ENCODE results near the gene VSTM2L.
"Not testable (repeated sequence)": the region's sequence is repeated elsewhere in the genome, so short reads cannot be mapped to it uniquely, and the experiment has no call there.

VSTM2L gene

DNA sequence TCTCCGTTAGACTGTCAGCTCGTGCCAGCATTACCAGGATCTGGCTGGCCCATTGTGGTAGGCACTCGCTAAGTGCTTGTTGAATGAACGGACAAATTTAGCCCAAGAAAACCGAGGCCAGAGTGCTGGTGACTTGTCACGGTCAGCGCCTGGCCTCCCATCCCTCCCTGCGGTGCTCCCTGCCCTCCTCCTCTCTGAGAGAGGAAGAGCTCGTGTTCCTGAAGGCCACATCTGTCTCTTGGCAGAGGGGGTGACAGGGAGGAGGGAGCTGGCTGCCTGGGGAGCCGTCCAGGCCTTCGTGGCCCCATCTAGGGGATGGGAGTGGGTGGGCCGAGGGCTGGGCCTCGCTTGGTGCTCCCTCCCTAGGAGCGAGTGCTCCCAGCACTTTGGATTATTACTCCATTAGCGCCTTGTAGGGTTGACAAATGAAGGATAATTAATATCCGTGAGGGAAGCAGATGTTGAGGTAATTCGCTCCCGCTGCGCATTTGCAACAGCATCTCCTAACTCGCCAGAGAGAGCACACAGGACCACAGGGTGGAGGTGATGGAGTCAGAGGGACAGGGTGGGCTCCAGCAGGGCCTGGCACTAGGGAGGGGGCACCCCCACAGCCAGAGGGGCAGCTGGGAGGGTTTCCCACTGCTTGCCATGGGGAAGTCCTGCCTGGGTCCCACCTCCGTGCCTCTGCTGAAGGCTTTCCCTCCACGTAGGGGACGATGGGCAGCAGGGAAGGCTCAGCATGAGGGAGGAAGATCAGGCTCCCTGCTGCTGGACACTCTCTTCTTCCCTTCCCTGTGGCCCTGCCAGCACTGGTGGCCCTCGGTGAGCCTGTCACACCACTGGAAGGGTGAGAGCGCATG lies 37.0 kb downstream of the VSTM2L start:
- no peak for FAIRE-seq

DNA sequence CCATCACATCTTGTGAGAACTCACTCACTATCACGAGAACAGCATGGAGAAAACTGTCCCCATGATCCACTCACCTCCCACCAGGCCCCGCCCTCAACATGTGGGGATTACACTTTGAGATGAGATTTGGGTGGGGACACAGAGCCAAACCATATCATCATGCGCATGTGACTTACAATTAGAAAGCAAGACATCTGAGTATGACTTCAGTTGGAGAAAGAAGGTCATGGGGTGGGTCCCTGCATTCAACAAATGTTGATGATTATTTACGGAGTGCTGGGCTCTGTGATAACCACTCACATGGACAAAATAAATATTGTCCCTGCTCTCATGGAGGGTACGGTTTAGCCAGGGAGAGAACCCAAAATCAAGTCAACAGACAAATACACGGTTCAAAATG lies 37.9 kb downstream of the VSTM2L start:
- no peak for FAIRE-seq

DNA sequence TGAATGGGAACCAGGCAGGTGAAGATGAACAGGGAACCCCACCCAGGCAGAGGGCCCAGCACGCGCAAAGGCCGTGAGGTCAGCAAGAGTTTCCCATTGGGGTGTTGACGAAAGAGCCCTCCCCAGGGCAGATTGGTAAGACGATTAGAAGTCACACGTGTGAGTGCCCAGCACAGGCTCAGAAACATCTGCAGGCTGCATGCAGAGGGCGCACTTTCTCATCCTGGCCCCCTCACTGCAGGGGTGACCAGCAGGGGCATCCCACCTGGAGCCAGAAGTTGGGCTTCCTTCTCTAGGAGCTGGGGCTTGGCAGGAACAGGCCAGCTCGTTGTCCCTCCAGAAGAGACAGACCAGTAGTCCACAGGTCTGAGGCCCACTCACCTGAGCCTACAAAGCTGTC lies 38.4 kb downstream of the VSTM2L start:
- FAIRE-seq, result no peak

DNA sequence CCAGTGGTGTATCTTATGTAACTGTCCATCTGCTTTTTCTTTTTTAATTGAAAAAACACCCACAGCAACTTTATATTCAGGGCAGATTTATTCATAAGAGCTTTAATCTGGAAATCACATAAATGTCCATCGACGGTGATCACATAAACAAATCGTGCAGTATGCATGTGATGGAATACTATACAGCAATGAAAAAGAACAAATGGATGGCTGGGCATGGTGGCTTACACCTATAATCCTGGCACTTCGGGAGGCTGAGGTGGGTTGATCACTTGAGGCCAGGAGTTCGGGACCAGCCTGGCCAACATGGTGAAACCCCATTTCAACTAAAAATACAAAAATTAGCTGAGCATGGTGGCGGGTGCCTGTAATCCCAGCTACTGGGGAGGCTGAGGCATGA lies 39.1 kb downstream of the VSTM2L start:
- no peak for FAIRE-seq

DNA sequence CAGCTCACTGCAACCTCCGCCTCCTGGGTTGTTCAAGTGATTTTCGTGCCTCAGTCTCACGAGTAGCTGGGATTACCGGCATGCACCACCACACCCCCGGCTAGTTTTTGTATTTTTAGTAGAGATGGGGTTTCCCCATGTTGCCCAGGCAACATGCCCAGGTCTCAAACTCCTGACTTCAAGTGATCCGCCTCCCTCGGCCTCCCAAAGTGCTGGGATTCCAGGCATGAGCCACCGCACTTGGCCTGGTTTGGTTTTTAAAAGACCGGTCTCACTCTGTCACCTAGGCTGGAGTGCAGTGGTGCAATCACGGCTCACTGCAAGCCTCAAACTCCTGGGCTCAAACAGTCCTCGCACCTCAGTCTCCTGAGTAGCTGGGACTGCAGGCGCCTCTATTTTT lies 40.1 kb downstream of the VSTM2L start:
- FAIRE-seq, result no peak

DNA sequence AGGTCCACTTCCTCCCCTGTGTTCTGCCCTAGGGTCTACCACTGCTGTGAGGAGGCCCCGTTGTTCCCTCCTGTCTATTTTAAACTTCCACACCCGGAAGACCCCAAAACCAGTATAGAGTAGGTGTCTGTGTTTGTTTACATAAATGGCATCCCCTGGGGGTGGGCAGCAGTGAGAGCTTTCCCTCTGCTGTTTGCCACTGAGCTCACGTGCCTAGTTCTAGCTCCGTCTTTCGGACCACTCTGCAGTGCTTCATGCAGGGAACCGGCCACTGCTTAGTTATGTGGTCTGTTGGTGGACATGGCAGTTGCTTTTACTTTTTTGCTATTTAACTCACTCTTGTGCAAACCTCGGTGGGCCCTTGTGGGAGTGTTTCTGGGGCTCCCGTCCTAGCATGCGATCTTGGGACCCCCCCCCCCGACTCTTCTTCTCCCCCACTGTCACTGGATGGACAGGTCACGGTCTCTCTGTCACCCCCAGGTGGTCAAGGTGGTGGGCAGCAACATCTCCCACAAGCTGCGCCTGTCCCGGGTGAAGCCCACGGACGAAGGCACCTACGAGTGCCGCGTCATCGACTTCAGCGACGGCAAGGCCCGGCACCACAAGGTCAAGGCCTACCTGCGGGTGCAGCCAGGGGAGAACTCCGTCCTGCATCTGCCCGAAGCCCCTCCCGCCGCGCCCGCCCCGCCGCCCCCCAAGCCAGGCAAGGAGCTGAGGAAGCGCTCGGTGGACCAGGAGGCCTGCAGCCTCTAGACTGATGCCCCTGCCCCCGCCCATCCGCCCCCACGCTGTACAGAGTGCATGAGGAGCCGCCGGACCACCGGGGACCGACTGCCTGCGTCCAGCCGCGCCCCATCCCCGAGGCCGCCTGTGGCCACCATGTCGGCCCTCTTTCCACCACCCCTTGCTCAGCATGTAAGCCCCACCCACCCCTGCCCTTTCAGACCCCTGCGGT lies 40.9 kb downstream of the VSTM2L start:
- no peak for FAIRE-seq

DNA sequence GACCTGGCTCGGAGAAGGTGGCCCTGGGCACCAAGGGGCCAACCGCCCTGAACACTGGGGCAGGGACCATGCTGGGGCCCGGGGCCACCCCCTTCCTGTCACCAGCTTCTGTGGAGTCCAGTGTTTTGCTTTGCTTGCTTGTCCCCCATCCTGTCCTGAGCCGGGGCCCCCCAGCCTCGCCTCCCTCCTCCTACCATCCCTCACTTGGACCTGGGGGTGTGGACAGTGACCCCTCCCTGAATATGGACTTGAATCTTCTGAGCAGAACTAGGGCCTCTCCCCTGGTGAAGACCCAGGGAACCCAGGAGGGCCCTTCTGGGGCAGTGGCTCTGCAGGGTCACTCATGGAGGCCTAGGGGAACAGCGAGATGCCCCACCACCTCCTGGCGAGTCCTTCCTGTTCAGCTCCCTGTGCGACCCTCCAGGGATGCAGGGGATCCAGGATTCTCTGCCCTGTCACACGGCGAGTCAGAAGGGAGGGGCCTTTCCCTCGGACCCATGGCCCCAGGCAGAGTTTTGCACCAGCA lies 41.6 kb downstream of the VSTM2L start:
- no peak for FAIRE-seq

DNA sequence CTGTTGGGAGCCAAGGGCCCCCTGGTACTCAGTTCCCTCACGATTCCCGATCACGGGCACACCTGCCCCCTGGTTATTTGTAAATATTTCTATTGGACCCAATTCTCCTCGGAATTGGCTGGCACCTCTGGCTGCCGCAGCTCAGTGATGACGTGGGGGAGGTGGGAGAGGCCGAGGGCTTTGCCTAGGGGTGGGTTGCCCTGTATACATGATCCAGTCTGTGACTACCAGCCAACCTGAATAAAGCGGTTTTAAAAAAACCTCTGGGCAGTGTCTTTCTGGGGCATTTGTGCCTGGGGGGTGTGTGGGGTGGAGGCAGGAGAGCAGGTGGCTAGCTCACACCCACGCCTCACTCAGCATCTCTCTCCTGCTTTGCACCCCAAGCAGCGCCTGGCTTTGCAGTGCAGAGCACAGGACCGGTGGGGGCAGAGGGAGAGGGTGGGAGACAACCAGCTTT lies 42.2 kb downstream of the VSTM2L start:
- FAIRE-seq, result no peak

DNA sequence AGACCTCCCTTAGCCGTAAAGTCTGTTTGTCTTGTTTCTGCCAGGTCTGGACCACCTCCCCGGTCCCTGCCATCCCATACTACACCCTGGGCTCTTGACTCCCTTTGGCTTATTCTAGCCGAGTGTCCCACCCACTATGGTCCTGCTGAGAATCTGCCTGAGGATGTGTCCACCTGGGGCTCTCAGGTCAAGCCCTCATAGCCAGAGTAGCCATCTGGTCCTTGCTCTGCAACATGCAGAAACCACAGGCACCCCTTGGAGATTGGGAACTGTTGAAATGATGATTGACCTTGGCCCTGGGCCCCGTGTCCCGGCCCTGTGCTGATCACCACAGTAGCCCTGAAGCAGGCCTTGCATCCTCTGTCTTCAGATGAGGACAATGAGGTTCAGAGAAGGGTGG lies 44.0 kb downstream of the VSTM2L start:
- no peak for FAIRE-seq

DNA sequence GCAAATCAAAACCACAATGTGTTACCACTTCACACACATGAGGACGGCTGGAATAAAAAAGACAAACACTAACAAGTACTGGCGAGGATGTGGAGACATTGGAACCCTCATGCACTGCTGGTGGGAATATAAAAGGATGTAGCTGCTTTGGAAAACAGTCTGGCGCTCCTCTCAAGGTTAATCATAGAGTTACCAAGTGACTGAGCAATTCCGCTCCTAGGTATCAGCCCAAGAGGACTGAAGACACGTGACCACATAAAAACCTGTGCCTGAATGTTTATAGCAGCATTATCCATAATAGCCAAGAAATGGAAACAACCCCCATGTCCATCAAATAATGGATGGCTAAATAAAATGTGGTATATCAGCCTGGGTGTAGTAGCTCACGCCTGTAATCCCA lies 45.0 kb downstream of the VSTM2L start:
- FAIRE-seq, result no peak

DNA sequence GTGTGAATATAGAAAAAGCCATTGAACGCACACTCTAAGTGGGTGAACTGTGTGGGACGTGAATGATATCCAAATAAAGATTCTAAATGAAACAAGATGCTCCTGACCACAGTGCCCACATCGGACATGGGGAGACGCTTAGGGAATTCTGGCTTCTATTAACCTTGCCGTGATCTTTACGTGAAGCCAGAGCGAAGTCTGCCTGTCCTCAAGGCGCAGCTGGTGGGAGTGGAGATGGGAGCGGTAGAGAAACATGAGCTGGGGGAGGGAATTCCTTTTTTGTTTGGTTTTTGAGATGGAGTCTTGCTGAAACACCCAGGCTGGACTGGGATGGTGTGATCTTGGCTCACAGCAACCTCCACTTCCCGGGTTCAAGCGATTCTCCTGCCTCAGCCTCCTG lies 46.0 kb downstream of the VSTM2L start:
- FAIRE-seq, result no peak

DNA sequence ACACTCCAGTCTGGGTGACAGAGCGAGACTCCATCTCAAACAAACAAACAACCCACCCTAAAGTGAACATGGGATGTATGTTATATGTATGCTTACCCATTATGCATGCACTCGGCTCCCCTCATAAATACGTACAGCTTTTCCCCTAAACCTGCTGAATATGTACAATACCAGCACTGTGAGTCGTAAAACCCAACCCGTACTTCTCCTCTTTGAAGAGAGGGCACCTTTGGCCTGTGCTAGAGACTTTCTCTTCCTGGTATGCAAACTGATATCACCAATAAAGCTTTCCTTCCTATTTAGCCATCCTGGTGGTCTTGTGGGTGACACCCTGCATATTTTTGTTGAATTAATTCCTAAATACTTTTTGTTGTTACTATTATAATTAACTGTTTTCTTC lies 51.3 kb downstream of the VSTM2L start:
- no peak for FAIRE-seq

DNA sequence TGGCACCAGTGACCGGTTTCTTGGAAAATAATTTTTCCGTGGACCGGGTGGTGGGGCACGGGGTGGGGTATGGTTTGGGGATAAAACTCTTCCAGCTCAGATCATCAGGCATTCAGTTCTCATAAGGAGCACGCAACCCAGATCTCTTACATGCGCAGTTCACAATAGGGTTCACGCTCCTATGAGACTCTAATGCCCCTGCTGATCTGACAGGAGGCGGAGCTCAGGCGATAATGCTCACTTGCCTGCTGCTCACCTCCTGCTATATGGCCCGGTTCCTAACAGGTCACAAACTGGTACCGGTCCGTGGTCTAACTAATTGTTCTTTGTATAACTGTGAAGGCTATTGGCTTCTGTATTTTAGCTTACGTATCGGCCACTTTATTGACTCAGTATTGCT lies 51.7 kb downstream of the VSTM2L start:
- FAIRE-seq, result no peak

DNA sequence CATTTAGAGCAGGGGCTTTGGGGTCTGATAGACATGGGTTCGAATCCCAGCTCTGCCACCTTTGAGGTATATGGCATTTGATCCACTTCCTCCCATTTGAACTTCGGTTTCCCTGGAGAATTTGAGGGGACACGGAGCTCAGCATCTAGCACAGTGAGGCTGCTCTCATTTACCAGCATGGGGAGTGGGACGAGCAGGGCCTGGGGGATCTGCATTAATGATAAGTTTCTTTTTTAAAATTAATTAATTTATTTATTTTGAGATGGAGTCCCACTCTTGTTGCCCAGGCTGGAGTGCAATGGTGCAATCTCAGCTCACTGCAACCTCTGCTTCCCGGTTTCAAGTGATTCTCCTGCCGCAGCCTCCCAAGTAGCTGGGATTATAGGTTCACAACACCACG lies 52.6 kb downstream of the VSTM2L start:
- FAIRE-seq, result no peak

DNA sequence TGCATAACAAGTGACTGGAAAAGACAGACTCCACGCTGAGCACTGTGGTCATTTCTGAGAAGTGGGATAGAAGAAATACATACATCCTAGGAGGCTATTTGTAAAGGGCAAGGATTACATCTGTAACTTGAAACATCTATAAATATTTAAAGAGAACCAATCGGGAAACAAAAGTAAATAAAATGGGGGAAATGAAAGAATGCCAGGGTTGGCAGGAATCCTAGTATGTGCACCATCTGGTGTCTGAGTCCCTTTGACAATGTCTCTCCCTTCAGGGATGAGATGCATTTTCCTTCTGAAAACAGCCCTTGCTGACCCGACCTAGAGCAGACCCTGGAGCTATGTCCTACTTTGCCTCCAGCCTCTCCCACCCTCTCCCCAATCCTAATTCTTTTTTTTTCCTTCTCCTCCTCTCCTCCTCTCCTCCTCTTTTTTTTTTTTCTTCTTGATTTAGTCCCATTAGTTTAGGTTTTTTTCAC lies 53.2 kb downstream of the VSTM2L start:
- FAIRE-seq, result no peak

DNA sequence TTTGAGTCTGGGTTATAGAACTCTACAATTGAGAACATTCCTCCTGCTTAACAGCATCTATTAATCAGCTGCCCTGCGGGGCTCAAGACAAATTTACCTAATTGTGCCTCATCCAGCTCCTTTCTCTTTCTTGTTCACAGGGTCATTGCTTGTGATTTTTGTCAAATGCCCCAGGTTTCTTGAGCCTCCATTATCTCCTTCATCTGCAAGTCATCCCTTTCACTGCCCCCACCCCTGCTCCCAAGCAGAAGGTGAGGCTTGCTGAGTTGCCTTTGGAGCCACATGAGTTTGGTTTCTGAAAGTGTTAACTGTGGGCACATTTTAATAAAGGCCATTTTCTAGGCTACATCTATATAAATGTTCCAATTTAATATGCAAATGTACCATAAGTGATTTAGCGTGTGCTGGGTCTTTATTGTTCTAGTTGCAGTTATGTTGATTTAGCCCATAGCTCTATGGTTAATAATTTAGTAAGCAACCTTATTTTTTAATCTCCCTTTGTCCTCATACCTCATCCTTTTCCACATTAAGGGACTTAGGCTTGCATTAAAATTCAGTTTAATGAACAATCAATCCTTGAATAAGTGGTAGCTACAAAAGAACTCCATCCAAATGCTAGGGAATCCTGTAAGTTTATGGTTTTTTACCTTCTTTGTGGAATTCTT lies 56.1 kb downstream of the VSTM2L start:
- no peak for FAIRE-seq

DNA sequence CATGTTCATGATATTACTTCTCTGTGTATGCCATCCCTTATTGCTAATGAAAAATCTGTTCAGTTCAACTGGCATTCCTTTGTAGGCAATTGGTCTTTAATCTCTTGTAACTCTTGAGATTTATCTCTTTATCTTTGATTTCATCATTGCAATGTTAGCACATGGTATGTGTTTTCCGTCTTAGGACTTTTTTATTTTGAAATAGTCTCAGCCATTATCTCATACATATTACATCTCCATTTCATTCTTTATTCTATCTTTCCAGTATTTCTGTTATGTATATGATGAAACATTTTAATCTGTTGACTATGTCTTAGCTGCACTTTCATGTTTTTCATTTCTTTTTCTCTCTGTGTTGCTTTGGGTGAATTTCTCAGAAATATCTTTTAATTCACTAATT lies 58.1 kb downstream of the VSTM2L start:
- no peak for FAIRE-seq

DNA sequence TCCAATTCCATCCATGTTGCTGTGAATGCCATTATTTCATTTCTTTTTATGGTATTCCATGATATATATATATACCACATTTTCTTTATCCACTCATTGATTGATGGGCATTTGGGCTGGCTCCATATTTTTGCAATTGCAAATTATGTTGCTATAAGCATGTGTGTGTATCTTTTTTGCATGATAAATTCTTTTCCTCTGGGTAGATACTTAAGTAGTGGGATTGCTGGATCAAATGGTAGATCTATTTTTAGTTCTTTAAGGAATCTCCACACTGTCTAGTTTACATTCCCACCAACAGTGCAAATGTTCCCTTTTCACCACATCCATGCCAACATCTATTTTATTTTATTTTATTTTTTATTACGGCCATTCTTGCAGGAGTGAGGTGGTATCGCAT lies 60.6 kb downstream of the VSTM2L start:
- not testable (repeated sequence) for FAIRE-seq

DNA sequence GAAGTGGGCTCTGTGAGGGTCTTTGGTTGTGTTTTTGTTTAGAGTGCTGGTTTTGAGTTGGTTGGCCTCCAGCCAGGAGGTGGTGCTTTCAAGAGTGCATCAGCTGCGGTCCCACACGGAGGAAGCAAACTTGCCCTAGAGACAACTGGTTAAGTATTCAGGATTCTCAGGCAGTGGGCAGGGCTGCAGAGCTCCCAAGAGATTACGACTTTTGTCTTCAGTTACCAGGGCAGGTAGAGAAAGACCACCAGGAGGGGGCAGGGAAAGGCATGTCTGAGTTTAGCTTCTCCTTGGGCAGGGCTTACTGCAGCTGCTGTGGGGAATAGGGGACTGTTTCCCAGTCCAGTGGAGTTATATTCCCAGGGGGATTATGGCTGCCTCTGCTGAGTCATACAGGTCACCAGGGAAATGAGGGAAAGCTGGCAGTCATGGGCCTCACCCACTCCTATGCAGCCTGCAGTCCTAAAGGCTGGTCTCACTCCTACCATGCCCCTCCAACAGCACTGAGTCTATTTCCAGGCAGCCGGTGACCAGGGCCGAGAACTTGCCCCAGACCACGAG lies 66.0 kb downstream of the VSTM2L start:
- FAIRE-seq, result no peak

DNA sequence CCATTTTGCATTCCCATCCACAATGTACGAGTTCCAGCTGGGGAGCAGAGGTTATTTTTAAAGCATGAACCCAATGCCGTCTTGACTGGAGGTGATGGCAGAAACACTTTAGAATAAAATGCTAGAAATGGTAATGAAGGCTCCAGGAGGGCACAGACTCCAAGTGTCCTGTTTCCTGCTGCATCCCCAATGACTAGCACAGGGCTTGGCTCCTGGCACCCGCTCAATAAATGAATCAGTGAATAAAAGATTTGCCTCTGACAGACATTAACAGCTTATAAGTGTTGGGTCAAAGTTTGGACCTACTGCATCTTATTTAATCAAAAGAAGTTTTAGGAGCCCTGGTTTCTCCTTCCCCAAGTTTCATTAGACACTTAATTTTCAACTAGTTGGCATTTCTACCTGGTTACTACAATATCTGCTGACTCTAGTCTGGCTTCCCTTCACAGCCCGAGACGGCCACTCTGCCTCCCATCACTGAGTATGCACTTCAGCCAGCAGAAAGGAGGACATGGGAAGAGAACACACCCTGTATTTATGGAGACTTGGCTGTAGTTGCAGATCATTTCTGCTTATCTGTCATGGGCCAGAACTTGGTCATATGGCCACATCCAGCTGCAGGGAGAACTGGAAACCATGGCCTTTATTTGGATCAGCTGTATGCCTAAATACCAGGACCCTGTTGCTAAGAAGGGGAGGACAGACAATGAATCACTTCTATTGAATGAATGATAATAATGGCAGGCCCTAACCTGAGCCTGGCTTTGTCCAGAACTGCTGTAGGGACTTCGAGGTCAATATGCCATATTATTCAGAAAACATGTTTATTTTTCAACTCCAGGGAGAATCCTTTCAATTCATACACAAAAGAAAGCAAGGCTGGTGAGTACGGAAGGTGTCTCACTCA lies 67.3 kb downstream of the VSTM2L start:
- FAIRE-seq, result no peak

DNA sequence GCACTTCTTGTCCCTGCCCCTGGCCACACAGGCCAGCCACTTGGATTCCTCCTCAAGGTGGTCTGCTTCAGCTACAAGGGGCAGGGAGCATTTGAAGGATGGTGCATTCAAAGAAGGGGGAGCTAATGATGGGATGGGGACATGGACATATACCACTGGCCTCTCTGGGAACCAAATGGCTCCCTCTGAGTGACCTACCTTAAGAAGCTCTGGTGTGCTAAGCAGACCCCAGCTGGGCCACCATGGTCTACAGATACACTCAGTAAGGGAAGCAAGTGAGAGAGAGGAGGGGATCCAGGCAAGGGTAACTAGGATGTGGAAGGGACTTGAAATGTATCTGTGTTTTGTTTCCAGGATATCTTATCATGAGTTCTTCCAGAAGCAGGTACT lies 67.9 kb downstream of the VSTM2L start:
- FAIRE-seq, result no peak

All from TTC549 (cell line).